Amniotic stem cell (primary cell): ENCODE data around the gene ISG15.
A peak's percentile ranks its signal among the peaks of the same experiment; 100 is the strongest.

Source experiments
- DNase-seq: peaks from one replicate; lab custom pipeline; 2025; lab: John Stamatoyannopoulos, UW

Gene ISG15

GRCh38 chr1:1013105-1013921 is at the start of gene ISG15:
Gene ISG15, plus strand, starts transcription at chr1:1013497. Its CDS starts 77 bp downstream, at chr1:1013574.
- peak; percentile 77 for DNase-seq

GRCh38 chr1:963746-964525 is 49.4 kb upstream of the ISG15 start:
- no peak for DNase-seq

- no peak for DNase-seq
Observed at GRCh38 chr1:964691-965525, 48.4 kb upstream of the ISG15 start.

GRCh38 chr1:965526-966134 is 47.7 kb upstream of the ISG15 start:
- no peak for DNase-seq

GRCh38 chr1:966135-966703 is 47.1 kb upstream of the ISG15 start, which contains the start of gene PLEKHN1:
Gene PLEKHN1, plus strand, starts transcription at chr1:966482. Its CDS starts 50 bp downstream, at chr1:966532.
- DNase-seq = no peak

- DNase-seq = peak; percentile 29
Observed at GRCh38 chr1:966704-967300, 46.5 kb upstream of the ISG15 start.

- no peak for DNase-seq
Observed at GRCh38 chr1:967466-968343, 45.6 kb upstream of the ISG15 start.

- no peak for DNase-seq
Observed at GRCh38 chr1:969260-969855, 43.9 kb upstream of the ISG15 start.

- DNase-seq = no peak
Observed at GRCh38 chr1:970242-970972, 42.9 kb upstream of the ISG15 start.

- DNase-seq = no peak
Observed at GRCh38 chr1:970973-971730, 42.1 kb upstream of the ISG15 start.

- DNase-seq = no peak
Observed at GRCh38 chr1:971751-972506, 41.4 kb upstream of the ISG15 start.

- DNase-seq = no peak
Observed at GRCh38 chr1:972726-973458, 40.4 kb upstream of the ISG15 start.

GRCh38 chr1:973459-974292 is 39.6 kb upstream of the ISG15 start:
- DNase-seq = no peak

GRCh38 chr1:974293-974640 is 39.0 kb upstream of the ISG15 start:
- no peak for DNase-seq

GRCh38 chr1:974687-975328 is 38.5 kb upstream of the ISG15 start:
- DNase-seq = no peak
